Activated T-cell treated with anti-CD3 and anti-CD28 coated beads, Interleukin-2, amount 50 U/mL, for 4 hours (primary cell): ENCODE data around the gene AGL. TPM values are rescaled to one million over a fixed set of nuclear protein-coding genes. Genes with fewer than 3 reads are reported as not detected.
A peak's percentile ranks its signal among the peaks of the same experiment; 100 is the strongest.
"Not testable (repeated sequence)": the region's sequence is repeated elsewhere in the genome, so short reads cannot be mapped to it uniquely, and the experiment has no call there.

Experiments
- ATAC-seq, 2 donors: fragments of 200-7000 bp; cut with Tn5 transposase; one replicate each; pipeline ENCODE4 v1.10.0; 2021
- DNase-seq: peaks from one replicate; pipeline ENCODE4 v3.0.0-alpha.2; 2020
- H3K27me3 Mint-ChIP-seq: one replicate; pipeline ENCODE4 v1.8.0; 2021; ENCODE audit warnings: low read depth, mixed read lengths
- H3K36me3 Mint-ChIP-seq: one replicate; pipeline ENCODE4 v1.8.0; 2022; ENCODE audit warnings: mixed read lengths; ENCODE audit not compliant: insufficient read depth
- H3K4me1 Mint-ChIP-seq: one replicate; pipeline ENCODE4 v1.8.0; 2021; ENCODE audit warnings: low read depth, mixed read lengths
- H3K4me3 Mint-ChIP-seq: one replicate; pipeline ENCODE4 v1.8.0; 2021; ENCODE audit warnings: mild to moderate bottlenecking, moderate library complexity, mixed read lengths
- H3K9me3 Mint-ChIP-seq: one replicate; pipeline ENCODE4 v1.8.0; 2021; ENCODE audit warnings: mixed read lengths
- total RNA-seq, 3 donors: library from RNA; stranded (reverse); gene quantifications; one replicate each; pipeline ENCODE4 v1.2.1, GENCODE V29; 2021

AGL gene
- total RNA-seq, 3 donors from 2014 or later = 13.8 to 16.1 (median 14.8) TPM

DNA sequence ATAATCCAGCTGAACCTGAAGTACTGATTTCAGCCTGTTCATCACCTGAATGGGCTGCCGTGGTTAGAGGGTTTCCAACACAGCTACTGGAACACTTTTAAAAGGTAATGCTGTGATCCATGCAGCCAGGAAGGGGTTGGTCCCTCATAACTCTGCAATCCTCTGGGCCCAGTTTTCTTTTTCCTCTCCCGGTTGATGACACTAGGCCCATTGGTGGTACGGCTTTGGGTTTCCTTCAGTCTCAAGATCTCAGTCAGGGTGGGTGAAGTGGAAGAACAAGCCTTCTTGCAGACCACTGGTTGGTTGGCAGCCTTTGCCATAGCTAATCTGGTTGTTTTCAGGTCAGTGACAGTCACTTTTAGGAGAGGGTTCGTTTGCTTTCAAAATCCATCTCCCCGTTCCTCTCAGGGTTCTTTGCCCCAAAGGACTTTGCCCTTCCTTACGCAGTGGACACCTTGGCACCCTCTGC is 119.1 kb downstream of the AGL start:
- DNase-seq (no peak), ATAC-seq (peak in 1 of 2 donors; percentile 2)
- peaks cover 33% of the 10 kb centered on the region for H3K4me1 Mint-ChIP-seq

DNA sequence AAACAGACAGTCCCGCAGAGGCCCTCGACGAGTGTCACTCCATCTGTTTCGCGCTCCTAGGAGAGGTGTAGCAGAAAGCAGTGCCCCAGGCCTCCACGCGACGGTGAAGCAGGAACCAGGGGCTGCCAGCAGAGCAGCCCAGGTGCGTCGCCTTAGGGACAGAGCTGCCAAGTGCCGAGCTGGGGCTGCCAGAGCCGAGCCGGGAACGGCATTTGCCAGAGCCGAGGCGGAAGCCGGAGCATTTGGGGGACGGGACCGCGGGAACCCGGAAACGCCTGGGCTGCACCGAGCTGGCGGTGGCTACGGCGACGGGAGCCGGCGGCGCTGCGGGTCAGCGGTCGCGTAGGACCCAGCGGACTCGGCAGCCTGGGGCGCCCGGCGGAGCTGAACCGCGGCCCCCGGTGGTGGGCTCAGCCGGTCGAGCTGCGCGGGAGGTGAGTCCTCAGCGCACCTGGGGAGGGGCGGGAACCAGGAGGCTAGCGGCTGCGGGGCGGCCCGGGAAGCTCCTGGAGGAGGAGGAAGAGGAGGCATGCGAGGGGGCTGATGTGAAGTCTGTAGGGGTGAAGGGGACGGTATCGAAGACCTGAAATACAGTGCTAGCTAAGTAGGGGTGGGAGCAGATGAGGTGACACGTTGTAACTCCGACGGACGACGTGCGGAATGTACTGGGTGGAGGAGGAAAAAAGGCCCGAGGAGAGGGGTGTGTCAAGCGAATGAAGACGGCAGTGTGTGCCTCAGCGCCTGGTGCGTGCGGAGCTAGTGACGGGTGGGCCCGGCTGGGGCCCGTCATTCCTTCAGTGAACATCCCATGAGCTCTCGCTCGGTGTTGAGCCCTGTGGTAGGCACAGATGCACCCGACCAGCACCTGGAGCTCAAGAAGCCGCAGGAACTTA is 119.8 kb downstream of the AGL start, which contains the start of gene SLC35A3:
SLC35A3 (plus strand) TSS at position 268 of the 893 bp plus-strand sequence. CDS start 23,559 bp downstream, outside the sequence.
- DNase-seq = peak; percentile 72
- peak; percentile 94 to 95 for ATAC-seq
- peak within 1 kb of the TSS; percentile 100 for H3K4me3 Mint-ChIP-seq

More for the DNA sequence above, 119.1 kb downstream of the AGL start:
- Mint-ChIP-seq H3K4me3 (peak overlapping the region; percentile 100), H3K27me3 (no peaks in the 10 kb centered on the region), H3K36me3 (no peaks in the 10 kb centered on the region), H3K9me3 (no peaks in the 10 kb centered on the region)

DNA sequence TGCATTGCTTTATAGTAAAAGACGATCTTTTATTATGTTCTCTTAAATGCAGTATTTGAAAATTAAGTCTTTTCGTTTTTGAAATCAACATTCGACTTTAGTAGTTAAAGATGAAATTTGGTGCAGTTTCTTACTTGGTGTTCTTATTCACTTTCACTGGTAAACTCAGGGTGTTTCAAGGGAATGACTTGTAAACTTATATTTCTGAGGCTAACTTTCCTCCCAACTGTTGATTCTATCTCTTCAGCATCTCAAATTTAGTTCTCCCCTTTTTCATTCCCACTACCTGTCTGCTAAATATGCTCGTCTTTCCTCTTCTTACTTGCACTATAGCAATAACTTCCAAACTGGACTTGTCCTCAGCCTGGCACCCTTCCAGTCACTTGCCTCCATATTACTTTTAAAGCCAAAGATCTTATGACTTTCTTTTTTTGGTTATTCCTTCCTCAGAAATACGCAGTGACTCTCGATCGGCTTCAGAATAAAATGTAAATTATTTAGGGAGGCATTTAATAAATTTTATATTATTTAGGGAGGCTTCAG is 120.6 kb downstream of the AGL start:
- no peaks in the 10 kb centered on the region for H3K27me3 Mint-ChIP-seq
- peaks cover 4% of the 10 kb centered on the region for H3K36me3 Mint-ChIP-seq

More for the DNA sequence above, 119.8 kb downstream of the AGL start, which contains the start of gene SLC35A3:
- Mint-ChIP-seq H3K36me3 (no peaks in the 10 kb centered on the region), H3K9me3 (no peaks in the 10 kb centered on the region), H3K4me1 (peaks cover 33% of the 10 kb centered on the region), H3K27me3 (no peaks in the 10 kb centered on the region)

GRCh38 chr1:99972066-99972465 is 121.9 kb downstream of the AGL start:
- H3K9me3 Mint-ChIP-seq, H3K36me3 Mint-ChIP-seq, DNase-seq, ATAC-seq, H3K27me3 Mint-ChIP-seq: not testable (repeated sequence)
- Mint-ChIP-seq H3K4me1 (peaks cover 33% of the 10 kb centered on the region), H3K4me3 (peak overlapping the region; percentile 61)

More for the DNA sequence above, 120.6 kb downstream of the AGL start:
- Mint-ChIP-seq H3K9me3 (no peaks in the 10 kb centered on the region), H3K4me3 (peak overlapping the region; percentile 100), H3K4me1 (peaks cover 33% of the 10 kb centered on the region)
- ATAC-seq (no peak), DNase-seq (no peak)

Other genes with a start within 250 kb of the AGL start
- not detected for gene PALMD, start 204.2 kb upstream of the AGL start, total RNA-seq
- gene FRRS1, start 83.7 kb upstream of the AGL start, total RNA-seq = under 1 TPM; 0.82 to 0.86 (median 0.84) TPM
- gene SLC35A3, start 119.6 kb downstream of the AGL start, total RNA-seq = 10 to 100 TPM; 14.0 to 18.5 (median 16.9) TPM